ENCODE results near the gene PRR20D. TPM values are rescaled to one million over a fixed set of nuclear protein-coding genes. Genes with fewer than 3 reads are reported as not detected.
"Not testable (repeated sequence)": the region's sequence is repeated elsewhere in the genome, so short reads cannot be mapped to it uniquely, and the experiment has no call there.

PRR20D gene
- not detected in 2 replicates for total RNA-seq

GRCh38 chr13:57160332-57160731 lies at the start of gene PRR20D:
PRR20D (plus strand) TSS chr13:57160632; CDS start chr13:57161019, 387 bp downstream.
- H3K9me3 Mint-ChIP-seq; intact Hi-C loops (cut with micrococcal nuclease); H3K4me3 Mint-ChIP-seq; H3K27ac Mint-ChIP-seq; DNase-seq; H3K36me3 Mint-ChIP-seq (ENCODE audit: low read depth); H3K4me1 Mint-ChIP-seq; H3K27me3 Mint-ChIP-seq: not testable (repeated sequence)

- Mint-ChIP-seq H3K27ac (no peak overlapping the region), H3K4me3 (no peak overlapping the region), H3K9me3 (peaks cover 12% of the 10 kb centered on the region), H3K36me3 (ENCODE audit: low read depth) (no peaks in the 10 kb centered on the region), H3K4me1 (no peaks in the 10 kb centered on the region), H3K27me3 (no peaks in the 10 kb centered on the region)
- intact Hi-C loops (cut with micrococcal nuclease): no loop called here
- DNase-seq: no peak
Measured at GRCh38 chr13:57114945-57115344, 45.5 kb upstream of the PRR20D start.

GRCh38 chr13:57123681-57124080 lies 36.8 kb upstream of the PRR20D start:
- Mint-ChIP-seq H3K27me3 (no peaks in the 10 kb centered on the region), H3K4me3 (no peak overlapping the region), H3K36me3 (ENCODE audit: low read depth) (no peaks in the 10 kb centered on the region), H3K27ac (no peak overlapping the region), H3K4me1 (no peaks in the 10 kb centered on the region), H3K9me3 (peaks cover 4% of the 10 kb centered on the region)
- DNase-seq: no peak
- intact Hi-C loops (cut with micrococcal nuclease): no loop called here

GRCh38 chr13:57128909-57129308 lies 31.5 kb upstream of the PRR20D start:
- H3K27ac Mint-ChIP-seq: no peak overlapping the region
- no peak for DNase-seq
- H3K36me3 Mint-ChIP-seq (ENCODE audit: low read depth): no peaks in the 10 kb centered on the region
- H3K4me3 Mint-ChIP-seq: no peak overlapping the region
- no peaks in the 10 kb centered on the region for H3K27me3 Mint-ChIP-seq
- H3K9me3 Mint-ChIP-seq: peaks cover 5% of the 10 kb centered on the region
- intact Hi-C loops (cut with micrococcal nuclease): no loop called here
- no peaks in the 10 kb centered on the region for H3K4me1 Mint-ChIP-seq

GRCh38 chr13:57136093-57136492 lies 24.3 kb upstream of the PRR20D start:
- H3K4me3 Mint-ChIP-seq: no peak overlapping the region
- H3K27me3 Mint-ChIP-seq: no peaks in the 10 kb centered on the region
- H3K27ac Mint-ChIP-seq: no peak overlapping the region
- H3K9me3 Mint-ChIP-seq: peaks cover 5% of the 10 kb centered on the region
- intact Hi-C loops (cut with micrococcal nuclease): no loop called here
- H3K36me3 Mint-ChIP-seq (ENCODE audit: low read depth): no peaks in the 10 kb centered on the region
- no peak for DNase-seq
- H3K4me1 Mint-ChIP-seq: no peaks in the 10 kb centered on the region

GRCh38 chr13:57137585-57137984 lies 22.8 kb upstream of the PRR20D start:
- DNase-seq: no peak
- no peaks in the 10 kb centered on the region for H3K9me3 Mint-ChIP-seq
- intact Hi-C loops (cut with micrococcal nuclease): no loop called here

GRCh38 chr13:57138988-57139387 lies 21.4 kb upstream of the PRR20D start:
- Mint-ChIP-seq H3K36me3 (ENCODE audit: low read depth) (no peaks in the 10 kb centered on the region), H3K9me3 (no peaks in the 10 kb centered on the region), H3K27ac (no peak overlapping the region), H3K4me1 (no peaks in the 10 kb centered on the region), H3K4me3 (no peak overlapping the region), H3K27me3 (no peaks in the 10 kb centered on the region)
- no peak for DNase-seq
- intact Hi-C loops (cut with micrococcal nuclease): no loop called here

More at GRCh38 chr13:57137585-57137984, 22.8 kb upstream of the PRR20D start:
- H3K4me1 Mint-ChIP-seq: no peaks in the 10 kb centered on the region
- no peaks in the 10 kb centered on the region for H3K36me3 Mint-ChIP-seq (ENCODE audit: low read depth)
- no peak overlapping the region for H3K4me3 Mint-ChIP-seq
- no peaks in the 10 kb centered on the region for H3K27me3 Mint-ChIP-seq
- H3K27ac Mint-ChIP-seq: no peak overlapping the region

- H3K4me1 Mint-ChIP-seq; H3K36me3 Mint-ChIP-seq (ENCODE audit: low read depth); intact Hi-C loops (cut with micrococcal nuclease); H3K27me3 Mint-ChIP-seq; DNase-seq; H3K9me3 Mint-ChIP-seq; H3K4me3 Mint-ChIP-seq; H3K27ac Mint-ChIP-seq: not testable (repeated sequence)
Measured at GRCh38 chr13:57139781-57140180, 20.7 kb upstream of the PRR20D start.

- H3K36me3 Mint-ChIP-seq (ENCODE audit: low read depth); H3K27me3 Mint-ChIP-seq; H3K27ac Mint-ChIP-seq; H3K4me3 Mint-ChIP-seq; intact Hi-C loops (cut with micrococcal nuclease); H3K9me3 Mint-ChIP-seq; DNase-seq; H3K4me1 Mint-ChIP-seq: not testable (repeated sequence)
Measured at GRCh38 chr13:57140235-57140968, 20.0 kb upstream of the PRR20D start, which contains the start of gene PRR20A. PRR20A (plus strand) TSS chr13:57140918; CDS start chr13:57141305, 387 bp downstream.

- H3K9me3 Mint-ChIP-seq; H3K27me3 Mint-ChIP-seq; intact Hi-C loops (cut with micrococcal nuclease); H3K27ac Mint-ChIP-seq; H3K4me3 Mint-ChIP-seq; DNase-seq; H3K4me1 Mint-ChIP-seq; H3K36me3 Mint-ChIP-seq (ENCODE audit: low read depth): not testable (repeated sequence)
Measured at GRCh38 chr13:57147188-57147587, 13.2 kb upstream of the PRR20D start, which contains the start of gene PRR20B. PRR20B (plus strand) TSS chr13:57147488; CDS start chr13:57147875, 387 bp downstream.

GRCh38 chr13:57148106-57148505 lies 12.3 kb upstream of the PRR20D start:
- H3K27me3 Mint-ChIP-seq; intact Hi-C loops (cut with micrococcal nuclease); H3K9me3 Mint-ChIP-seq; H3K4me3 Mint-ChIP-seq; H3K36me3 Mint-ChIP-seq (ENCODE audit: low read depth); DNase-seq; H3K4me1 Mint-ChIP-seq; H3K27ac Mint-ChIP-seq: not testable (repeated sequence)

GRCh38 chr13:57153761-57154160 lies 6.7 kb upstream of the PRR20D start, which contains the start of gene PRR20C:
PRR20C (plus strand) TSS chr13:57154061; CDS start chr13:57154448, 387 bp downstream.
- intact Hi-C loops (cut with micrococcal nuclease); H3K36me3 Mint-ChIP-seq (ENCODE audit: low read depth); H3K4me3 Mint-ChIP-seq; H3K27ac Mint-ChIP-seq; H3K27me3 Mint-ChIP-seq; H3K9me3 Mint-ChIP-seq; H3K4me1 Mint-ChIP-seq; DNase-seq: not testable (repeated sequence)

- H3K27me3 Mint-ChIP-seq; H3K9me3 Mint-ChIP-seq; H3K36me3 Mint-ChIP-seq (ENCODE audit: low read depth); H3K4me1 Mint-ChIP-seq; DNase-seq; intact Hi-C loops (cut with micrococcal nuclease); H3K27ac Mint-ChIP-seq; H3K4me3 Mint-ChIP-seq: not testable (repeated sequence)
Measured at GRCh38 chr13:57166897-57167296, 6.5 kb downstream of the PRR20D start, which contains the start of gene PRR20E. PRR20E (plus strand) TSS chr13:57167197; CDS start chr13:57167584, 387 bp downstream.

- H3K4me3 Mint-ChIP-seq: no peak overlapping the region
- intact Hi-C loops (cut with micrococcal nuclease): no loop called here
Measured at GRCh38 chr13:57191667-57192066, 31.2 kb downstream of the PRR20D start.

More at GRCh38 chr13:57191667-57192066, 31.2 kb downstream of the PRR20D start:
- H3K27ac Mint-ChIP-seq: no peak overlapping the region
- no peaks in the 10 kb centered on the region for H3K9me3 Mint-ChIP-seq
- H3K36me3 Mint-ChIP-seq (ENCODE audit: low read depth): no peaks in the 10 kb centered on the region
- no peak for DNase-seq
- no peaks in the 10 kb centered on the region for H3K4me1 Mint-ChIP-seq
- no peaks in the 10 kb centered on the region for H3K27me3 Mint-ChIP-seq
